Common myeloid progenitor, CD34-positive (primary cell): ENCODE measurements around the gene TBC1D2B.
A peak's percentile ranks its signal among the peaks of the same experiment; 100 is the strongest.
"Not testable (repeated sequence)": the region's sequence is repeated elsewhere in the genome, so short reads cannot be mapped to it uniquely, and the experiment has no call there.

Experiments used
- CTCF ChIA-PET: fragments of 350-600 bp; sonication (Branson Sonifier 250); formaldehyde crosslinking; loops from one replicate; lab custom pipeline; 2021; ENCODE audit warnings: antibody characterized with exemption; lab: Charles Lee
- POLR2A ChIA-PET: fragments of 350-600 bp; sonication (Branson Sonifier 250); formaldehyde crosslinking; loops from one replicate; lab custom pipeline; 2021; ENCODE audit warnings: antibody characterized with exemption; lab: Charles Lee
- DNase-seq, 3 donors: peaks; one replicate each; pipeline versions ENCODE4 v3.0.0 to v3.0.0-alpha.2; 2013
- H3K27ac ChIP-seq, 2 experiments: 1 replicate in 1 of 2; 2 replicates in 1 of 2; pipeline ENCODE4 v1.7.0; 2013; ENCODE audit warnings: inconsistent platforms in 2 of 2, low read length in 2 of 2, mild to moderate bottlenecking in 2 of 2, low read depth in 1 of 2, moderate library complexity in 1 of 2; ENCODE audit not compliant: severe bottlenecking in 2 of 2, insufficient read depth in 1 of 2, poor library complexity in 1 of 2
- H3K27me3 ChIP-seq, 5 experiments: replicated peaks in 2 of 5; 1 replicate in 3 of 5; 2 replicates in 2 of 5; pipeline versions ENCODE4 v1.6.1 to v1.7.0; 2013; ENCODE audit warnings: low read length in 4 of 5, mild to moderate bottlenecking in 2 of 5, moderate library complexity in 2 of 5, inconsistent platforms in 1 of 5; ENCODE audit not compliant: insufficient read depth in 5 of 5, control insufficient read depth in 4 of 5
- H3K36me3 ChIP-seq, 4 experiments: 1 replicate in 2 of 4; 2 replicates in 2 of 4; pipeline versions ENCODE4 v1.6.1 to v1.7.0; 2013; ENCODE audit warnings: low read length in 3 of 4, control low read depth in 1 of 4, mild to moderate bottlenecking in 1 of 4; ENCODE audit not compliant: control insufficient read depth in 4 of 4, insufficient read depth in 4 of 4
- H3K4me1 ChIP-seq, 4 experiments: 1 replicate in 3 of 4; 2 replicates in 1 of 4; pipeline versions ENCODE4 v1.6.1 to v1.7.1; 2013; ENCODE audit warnings: low read length in 3 of 4, mild to moderate bottlenecking in 3 of 4, control low read depth in 1 of 4, inconsistent platforms in 1 of 4, moderate library complexity in 1 of 4; ENCODE audit not compliant: control insufficient read depth in 4 of 4, insufficient read depth in 4 of 4; ENCODE audit errors: control extremely low read depth in 1 of 4
- H3K4me3 ChIP-seq, 7 experiments: 1 replicate in 4 of 7; 2 replicates in 3 of 7; pipeline versions ENCODE4 v1.5.1 to v1.7.0; 2013; ENCODE audit warnings: mild to moderate bottlenecking in 7 of 7, low read length in 6 of 7, moderate library complexity in 6 of 7, inconsistent platforms in 2 of 7, low read depth in 2 of 7, control low read depth in 1 of 7; ENCODE audit not compliant: insufficient read depth in 4 of 7, control insufficient read depth in 1 of 7; ENCODE audit errors: extremely low read depth in 1 of 7
- H3K9me3 ChIP-seq, 5 experiments: 1 replicate in 4 of 5; 2 replicates in 1 of 5; pipeline versions ENCODE4 v1.6.1 to v1.7.1; 2013; ENCODE audit warnings: low read length in 4 of 5, mild to moderate bottlenecking in 2 of 5, inconsistent platforms in 1 of 5, low read depth in 1 of 5, moderate library complexity in 1 of 5; ENCODE audit not compliant: control insufficient read depth in 4 of 5, insufficient read depth in 2 of 5; ENCODE audit errors: control extremely low read depth in 1 of 5
- WGBS: methylation state at CpG from one replicate; pipeline ENCODE4 v1.1.5; 2013; ENCODE audit not compliant: insufficient coverage; 5-methylcytosine and 5-hydroxymethylcytosine counted together

Gene TBC1D2B

GRCh38 chr15:78001656-78002055 lies 75.9 kb downstream of the TBC1D2B start:
- DNase-seq, result no peak
- H3K27me3 ChIP-seq, result no peaks in the 10 kb centered on the region
- ChIA-PET POLR2A (no interaction called here), CTCF (interaction anchor here (8.5 kb wide), 1 partner anchor 107 kb away, joined by 85 read pairs; no protein-coding TSS in a partner anchor)
- H3K9me3 ChIP-seq, result no peaks in the 10 kb centered on the region
- H3K4me1 ChIP-seq, result peaks cover 0 to 6% (median under 1%) of the 10 kb centered on the region in 4 experiments
- WGBS, result 83% methylated on average over 2 of the region's 4 CpGs
- H3K4me3 ChIP-seq, result no peak overlapping the region
- H3K27ac ChIP-seq, result no peak overlapping the region
- H3K36me3 ChIP-seq, result peaks cover 16 to 86% (median 69%) of the 10 kb centered on the region in 4 experiments

GRCh38 chr15:78000927-78001249 lies 76.6 kb downstream of the TBC1D2B start:
- POLR2A ChIA-PET, result no interaction called here
- no peak for DNase-seq
- Histone ChIP-seq H3K9me3 (no peaks in the 10 kb centered on the region), H3K27me3 (no peaks in the 10 kb centered on the region), H3K27ac (no peak overlapping the region), H3K36me3 (peaks cover 13 to 78% (median 63%) of the 10 kb centered on the region in 4 experiments), H3K4me3 (no peak overlapping the region), H3K4me1 (peaks cover 0 to 6% (median under 1%) of the 10 kb centered on the region in 4 experiments)
- CTCF ChIA-PET, result interaction anchor here (1.2 to 3.3 kb wide), 6 partner anchors 10 to 240 kb away, joined by 3 to 102 read pairs (median 8); no protein-coding TSS in a partner anchor
- 93% methylated on average over 6 of the region's 6 CpGs for WGBS

- Histone ChIP-seq H3K9me3 (no peaks in the 10 kb centered on the region), H3K4me3 (no peak overlapping the region), H3K36me3 (peaks cover 12 to 72% (median 59%) of the 10 kb centered on the region in 4 experiments), H3K4me1 (peaks cover 0 to 6% (median under 1%) of the 10 kb centered on the region in 4 experiments), H3K27me3 (no peaks in the 10 kb centered on the region), H3K27ac (no peak overlapping the region)
- ChIA-PET POLR2A (interaction anchor here (0.6 to 1.1 kb wide), 2 partner anchors 108 to 882 kb away, joined by 4 to 6 read pairs; no protein-coding TSS in a partner anchor), CTCF (interaction anchor here (0.7 to 3.3 kb wide), 14 partner anchors 10 to 245 kb away, joined by 3 to 102 read pairs (median 4); no protein-coding TSS in a partner anchor)
- peak; percentile 84 to 92 (median 87) for DNase-seq
- WGBS, result 68% methylated on average over 23 of the region's 24 CpGs
These were observed 77.2 kb downstream of the TBC1D2B start for GRCh38 chr15:78000091-78000926.

- H3K9me3 ChIP-seq, result no peaks in the 10 kb centered on the region
- CTCF ChIA-PET, result interaction anchor here (0.7 to 3.3 kb wide), 12 partner anchors 11 to 246 kb away, joined by 3 to 102 read pairs (median 4); no protein-coding TSS in a partner anchor
- POLR2A ChIA-PET, result interaction anchor here (1.1 kb wide), 1 partner anchor 109 kb away, joined by 4 read pairs; no protein-coding TSS in a partner anchor
- H3K27me3 ChIP-seq, result no peaks in the 10 kb centered on the region
- H3K4me3 ChIP-seq, result no peak overlapping the region
- no peak for DNase-seq
- peaks cover 0 to 6% (median under 1%) of the 10 kb centered on the region in 4 experiments for H3K4me1 ChIP-seq
- WGBS, result 96% methylated on average over 11 of the region's 15 CpGs
- no peak overlapping the region for H3K27ac ChIP-seq
- peaks cover 12 to 65% (median 53%) of the 10 kb centered on the region in 4 experiments for H3K36me3 ChIP-seq
These were observed 78.0 kb downstream of the TBC1D2B start for GRCh38 chr15:77999486-77999885.

- H3K27me3 ChIP-seq, result no peaks in the 10 kb centered on the region
- peaks cover 0 to 15% (median under 1%) of the 10 kb centered on the region in 4 experiments for H3K4me1 ChIP-seq
- CTCF ChIA-PET, result interaction anchor here (0.7 to 3.3 kb wide), 4 partner anchors 13 to 110 kb away, joined by 3 to 102 read pairs (median 3); no protein-coding TSS in a partner anchor
- no peak overlapping the region for H3K4me3 ChIP-seq
- no peaks in the 10 kb centered on the region for H3K9me3 ChIP-seq
- no peak overlapping the region for H3K27ac ChIP-seq
- WGBS, result 100% methylated on average over 3 of the region's 8 CpGs
- H3K36me3 ChIP-seq, result peaks cover 7 to 60% (median 49%) of the 10 kb centered on the region in 4 experiments
- POLR2A ChIA-PET, result no interaction called here
- DNase-seq, result no peak
These were observed 78.9 kb downstream of the TBC1D2B start for GRCh38 chr15:77998592-77998991.

GRCh38 chr15:77997761-77998554 lies 79.6 kb downstream of the TBC1D2B start:
- CTCF ChIA-PET, result interaction anchor here (0.7 to 3.3 kb wide), 5 partner anchors 14 to 111 kb away, joined by 3 to 102 read pairs (median 6); no protein-coding TSS in a partner anchor
- H3K27me3 ChIP-seq, H3K4me3 ChIP-seq, DNase-seq, H3K27ac ChIP-seq, POLR2A ChIA-PET, H3K9me3 ChIP-seq: not testable (repeated sequence)
- over 99% methylated on average over 20 of the region's 23 CpGs for WGBS
- H3K36me3 ChIP-seq, result peaks cover 7 to 55% (median 43%) of the 10 kb centered on the region in 4 experiments
- H3K4me1 ChIP-seq, result peaks cover 0 to 17% (median under 1%) of the 10 kb centered on the region in 4 experiments
